Activated CD4-positive, alpha-beta T cell treated with anti-CD3 and anti-CD28 coated beads, Interleukin-2, Interleukin-6, amounts not matched to agents 100 ng/mL and 50 ng/mL, durations not matched to agents 16 hours and 8 hours (primary cell): ENCODE data around the gene SLC22A12.
A peak's percentile ranks its signal among the peaks of the same experiment; 100 is the strongest.

Experiments
- DNase-seq: peaks from one replicate; pipeline ENCODE4 v3.0.0-alpha.2; 2020

The SLC22A12 gene

GRCh38 chr11:64605656-64606585 is 14.9 kb downstream of the SLC22A12 start:
- DNase-seq: no peak

GRCh38 chr11:64606796-64607380 is 15.9 kb downstream of the SLC22A12 start:
- DNase-seq: no peak

- DNase-seq: no peak
Measured at GRCh38 chr11:64607381-64607985, 16.5 kb downstream of the SLC22A12 start.

- DNase-seq: no peak
Measured at GRCh38 chr11:64608046-64608445, 17.0 kb downstream of the SLC22A12 start.

- no peak for DNase-seq
Measured at GRCh38 chr11:64608636-64609035, 17.6 kb downstream of the SLC22A12 start.

- peak; percentile 7 for DNase-seq
Measured at GRCh38 chr11:64609436-64610047, 18.5 kb downstream of the SLC22A12 start.

- DNase-seq: no peak
Measured at GRCh38 chr11:64610596-64610995, 19.6 kb downstream of the SLC22A12 start.

GRCh38 chr11:64611176-64611575 is 20.2 kb downstream of the SLC22A12 start:
- no peak for DNase-seq

GRCh38 chr11:64611869-64612646 is 21.0 kb downstream of the SLC22A12 start:
- DNase-seq: no peak

GRCh38 chr11:64613648-64614047 is 22.6 kb downstream of the SLC22A12 start:
- no peak for DNase-seq

- DNase-seq: no peak
Measured at GRCh38 chr11:64614917-64615316, 23.9 kb downstream of the SLC22A12 start.

- DNase-seq: no peak
Measured at GRCh38 chr11:64616817-64617216, 25.8 kb downstream of the SLC22A12 start.

GRCh38 chr11:64619196-64619595 is 28.2 kb downstream of the SLC22A12 start:
- no peak for DNase-seq

- DNase-seq: peak; percentile 14
Measured at GRCh38 chr11:64619811-64620380, 28.9 kb downstream of the SLC22A12 start.

- DNase-seq: no peak
Measured at GRCh38 chr11:64620381-64620971, 29.5 kb downstream of the SLC22A12 start.

- DNase-seq: no peak
Measured at GRCh38 chr11:64621283-64622019, 30.4 kb downstream of the SLC22A12 start.

GRCh38 chr11:64622681-64623080 is 31.7 kb downstream of the SLC22A12 start:
- DNase-seq: no peak

GRCh38 chr11:64624883-64625481 is 34.0 kb downstream of the SLC22A12 start:
- no peak for DNase-seq

- DNase-seq: no peak
Measured at GRCh38 chr11:64626637-64627036, 35.6 kb downstream of the SLC22A12 start.

GRCh38 chr11:64627371-64627770 is 36.4 kb downstream of the SLC22A12 start:
- no peak for DNase-seq

- DNase-seq: no peak
Measured at GRCh38 chr11:64628596-64628995, 37.6 kb downstream of the SLC22A12 start.
